Measurements from ENCODE around the gene CHD6. TPM values are rescaled to one million over a fixed set of nuclear protein-coding genes. Genes with fewer than 3 reads are reported as not detected.

Gene CHD6
- total RNA-seq, 1 donor from 2014 or later: 12.1 TPM

- DNase-seq (ENCODE audit: low spot score): no peak
- ATAC-seq: no peak
Observed at GRCh38 chr20:41433203-41433602, 185.0 kb downstream of the CHD6 start.

- ATAC-seq: no peak
- no peak for DNase-seq (ENCODE audit: low spot score)
Observed at GRCh38 chr20:41432746-41433145, 185.4 kb downstream of the CHD6 start.

GRCh38 chr20:41428285-41428684, 189.9 kb downstream of the CHD6 start:
- no peak for DNase-seq (ENCODE audit: low spot score)
- ATAC-seq: no peak

GRCh38 chr20:41427833-41428232, 190.3 kb downstream of the CHD6 start:
- ATAC-seq (no peak), DNase-seq (ENCODE audit: low spot score) (no peak)

GRCh38 chr20:41426976-41427375, 191.2 kb downstream of the CHD6 start:
- DNase-seq (ENCODE audit: low spot score) (no peak), ATAC-seq (no peak)

- DNase-seq (ENCODE audit: low spot score) (no peak), ATAC-seq (no peak)
Observed at GRCh38 chr20:41426086-41426830, 191.9 kb downstream of the CHD6 start.

GRCh38 chr20:41425180-41425884, 192.8 kb downstream of the CHD6 start:
- DNase-seq (ENCODE audit: low spot score): no peak

GRCh38 chr20:41424546-41424945, 193.6 kb downstream of the CHD6 start:
- DNase-seq (ENCODE audit: low spot score) (no peak), ATAC-seq (no peak)

More at GRCh38 chr20:41425180-41425884, 192.8 kb downstream of the CHD6 start:
- ATAC-seq: no peak

GRCh38 chr20:41424011-41424410, 194.2 kb downstream of the CHD6 start:
- no peak for DNase-seq (ENCODE audit: low spot score)

GRCh38 chr20:41422953-41423352, 195.2 kb downstream of the CHD6 start:
- ATAC-seq: no peak
- no peak for DNase-seq (ENCODE audit: low spot score)

More at GRCh38 chr20:41424011-41424410, 194.2 kb downstream of the CHD6 start:
- ATAC-seq: no peak

GRCh38 chr20:41418739-41419293, 199.4 kb downstream of the CHD6 start:
- DNase-seq (ENCODE audit: low spot score): no peak
- ATAC-seq: no peak

- no peak for DNase-seq (ENCODE audit: low spot score)
- no peak for ATAC-seq
Observed at GRCh38 chr20:41418031-41418430, 200.1 kb downstream of the CHD6 start.

GRCh38 chr20:41415191-41415590, 203.0 kb downstream of the CHD6 start:
- DNase-seq (ENCODE audit: low spot score): no peak
- no peak for ATAC-seq

GRCh38 chr20:41413169-41413568, 205.0 kb downstream of the CHD6 start:
- DNase-seq (ENCODE audit: low spot score) (no peak), ATAC-seq (no peak)

- DNase-seq (ENCODE audit: low spot score) (no peak), ATAC-seq (no peak)
Observed at GRCh38 chr20:41412324-41413120, 205.7 kb downstream of the CHD6 start.

GRCh38 chr20:41411391-41411847, 206.8 kb downstream of the CHD6 start:
- ATAC-seq: peak; percentile 62

GRCh38 chr20:41408986-41409385, 209.2 kb downstream of the CHD6 start:
- DNase-seq (ENCODE audit: low spot score): no peak
- ATAC-seq: no peak

More at GRCh38 chr20:41411391-41411847, 206.8 kb downstream of the CHD6 start:
- DNase-seq (ENCODE audit: low spot score): no peak

GRCh38 chr20:41408156-41408794, 209.9 kb downstream of the CHD6 start:
- ATAC-seq (no peak), DNase-seq (ENCODE audit: low spot score) (no peak)

GRCh38 chr20:41407607-41408006, 210.6 kb downstream of the CHD6 start:
- ATAC-seq: no peak
- DNase-seq (ENCODE audit: low spot score): no peak

GRCh38 chr20:41406896-41407444, 211.2 kb downstream of the CHD6 start:
- DNase-seq (ENCODE audit: low spot score) (no peak), ATAC-seq (no peak)
